ENCODE measurements around the gene HMCN1.
"Not testable (repeated sequence)": the region's sequence is repeated elsewhere in the genome, so short reads cannot be mapped to it uniquely, and the experiment has no call there.

HMCN1 gene

GRCh38 chr1:186175588-186175987 is 441.4 kb downstream of the HMCN1 start:
- H3K27ac ChIP-seq: peak overlapping the region; percentile 66
- peak; percentile 56 for DNase-seq (ENCODE audit: low read depth, low spot score)

GRCh38 chr1:186178426-186179043 is 444.3 kb downstream of the HMCN1 start:
- peak overlapping the region; percentile 54 for H3K27ac ChIP-seq
- peak; percentile 88 for DNase-seq (ENCODE audit: low read depth, low spot score)

- peak overlapping the region; percentile 54 for H3K27ac ChIP-seq
Observed at GRCh38 chr1:186179231-186179630, 445.0 kb downstream of the HMCN1 start.

GRCh38 chr1:186183219-186183618 is 449.0 kb downstream of the HMCN1 start:
- peak; percentile 79 for DNase-seq (ENCODE audit: low read depth, low spot score)

More at GRCh38 chr1:186179231-186179630, 445.0 kb downstream of the HMCN1 start:
- no peak for DNase-seq (ENCODE audit: low read depth, low spot score)

GRCh38 chr1:186183970-186184628 is 449.9 kb downstream of the HMCN1 start:
- DNase-seq (ENCODE audit: low read depth, low spot score): no peak
- H3K27ac ChIP-seq: peak overlapping the region; percentile 36

More at GRCh38 chr1:186183219-186183618, 449.0 kb downstream of the HMCN1 start:
- peak overlapping the region; percentile 36 for H3K27ac ChIP-seq

- H3K27ac ChIP-seq: peak overlapping the region; percentile 98
- not testable (repeated sequence) for DNase-seq (ENCODE audit: low read depth, low spot score)
Observed at GRCh38 chr1:186186251-186186650, 452.1 kb downstream of the HMCN1 start.

- DNase-seq (ENCODE audit: low read depth, low spot score): peak; percentile 41
- H3K27ac ChIP-seq: peak overlapping the region; percentile 98
Observed at GRCh38 chr1:186187601-186188000, 453.4 kb downstream of the HMCN1 start.

- peak overlapping the region; percentile 98 for H3K27ac ChIP-seq
- peak; percentile 86 for DNase-seq (ENCODE audit: low read depth, low spot score)
Observed at GRCh38 chr1:186188004-186188539, 453.9 kb downstream of the HMCN1 start.

GRCh38 chr1:186188736-186189135 is 454.5 kb downstream of the HMCN1 start:
- peak overlapping the region; percentile 98 for H3K27ac ChIP-seq
- DNase-seq (ENCODE audit: low read depth, low spot score): no peak

- no peak for DNase-seq (ENCODE audit: low read depth, low spot score)
- H3K27ac ChIP-seq: peak overlapping the region; percentile 98
Observed at GRCh38 chr1:186189156-186189555, 455.0 kb downstream of the HMCN1 start.

- no peak overlapping the region for H3K27ac ChIP-seq
- DNase-seq (ENCODE audit: low read depth, low spot score): no peak
Observed at GRCh38 chr1:186191511-186191910, 457.3 kb downstream of the HMCN1 start.

- H3K27ac ChIP-seq: no peak overlapping the region
- no peak for DNase-seq (ENCODE audit: low read depth, low spot score)
Observed at GRCh38 chr1:186193224-186193623, 459.0 kb downstream of the HMCN1 start.

- peak overlapping the region; percentile 25 for H3K27ac ChIP-seq
Observed at GRCh38 chr1:186194107-186194756, 460.0 kb downstream of the HMCN1 start.

GRCh38 chr1:186195377-186195931 is 461.3 kb downstream of the HMCN1 start:
- DNase-seq (ENCODE audit: low read depth, low spot score): no peak
- no peak overlapping the region for H3K27ac ChIP-seq

More at GRCh38 chr1:186194107-186194756, 460.0 kb downstream of the HMCN1 start:
- no peak for DNase-seq (ENCODE audit: low read depth, low spot score)

GRCh38 chr1:186202271-186202764 is 468.1 kb downstream of the HMCN1 start:
- H3K27ac ChIP-seq: no peak overlapping the region
- no peak for DNase-seq (ENCODE audit: low read depth, low spot score)

- no peak overlapping the region for H3K27ac ChIP-seq
- DNase-seq (ENCODE audit: low read depth, low spot score): no peak
Observed at GRCh38 chr1:186202776-186203175, 468.6 kb downstream of the HMCN1 start.

GRCh38 chr1:186206048-186206570 is 471.9 kb downstream of the HMCN1 start:
- no peak overlapping the region for H3K27ac ChIP-seq
- no peak for DNase-seq (ENCODE audit: low read depth, low spot score)

GRCh38 chr1:186207391-186208085 is 473.3 kb downstream of the HMCN1 start:
- H3K27ac ChIP-seq: no peak overlapping the region
- DNase-seq (ENCODE audit: low read depth, low spot score): no peak

- DNase-seq (ENCODE audit: low read depth, low spot score): no peak
- H3K27ac ChIP-seq: no peak overlapping the region
Observed at GRCh38 chr1:186208405-186209129, 474.4 kb downstream of the HMCN1 start.

All from epithelial cell of prostate (primary cell).